ENCODE results near the gene TMEM255B. TPM values are rescaled to one million over a fixed set of nuclear protein-coding genes. Genes with fewer than 3 reads are reported as not detected.

Gene TMEM255B
- total RNA-seq, 2 experiments from 2014 or later: 0.63 to 0.91 TPM

GRCh38 chr13:113771709-113772331, 12.8 kb downstream of the TMEM255B start:
- Mint-ChIP-seq H3K36me3 (ENCODE audit: low read depth) (no peaks in the 10 kb centered on the region), H3K4me3 (no peak overlapping the region), H3K9me3 (peaks cover 10% of the 10 kb centered on the region), H3K27ac (no peak overlapping the region), H3K27me3 (peaks cover 6% of the 10 kb centered on the region), H3K4me1 (peaks cover 12% of the 10 kb centered on the region)
- CTCF ChIA-PET: no interaction called here
- DNase-seq: no peak
- POLR2A ChIA-PET: no interaction called here

- Mint-ChIP-seq H3K27me3 (peaks cover 10% of the 10 kb centered on the region), H3K9me3 (peaks cover 10% of the 10 kb centered on the region), H3K27ac (no peak overlapping the region), H3K4me3 (no peak overlapping the region), H3K4me1 (peaks cover 12% of the 10 kb centered on the region), H3K36me3 (ENCODE audit: low read depth) (no peaks in the 10 kb centered on the region)
- CTCF ChIA-PET: no interaction called here
- POLR2A ChIA-PET: no interaction called here
- no peak for DNase-seq
These were observed 15.4 kb downstream of the TMEM255B start for GRCh38 chr13:113774177-113775107.

DNA sequence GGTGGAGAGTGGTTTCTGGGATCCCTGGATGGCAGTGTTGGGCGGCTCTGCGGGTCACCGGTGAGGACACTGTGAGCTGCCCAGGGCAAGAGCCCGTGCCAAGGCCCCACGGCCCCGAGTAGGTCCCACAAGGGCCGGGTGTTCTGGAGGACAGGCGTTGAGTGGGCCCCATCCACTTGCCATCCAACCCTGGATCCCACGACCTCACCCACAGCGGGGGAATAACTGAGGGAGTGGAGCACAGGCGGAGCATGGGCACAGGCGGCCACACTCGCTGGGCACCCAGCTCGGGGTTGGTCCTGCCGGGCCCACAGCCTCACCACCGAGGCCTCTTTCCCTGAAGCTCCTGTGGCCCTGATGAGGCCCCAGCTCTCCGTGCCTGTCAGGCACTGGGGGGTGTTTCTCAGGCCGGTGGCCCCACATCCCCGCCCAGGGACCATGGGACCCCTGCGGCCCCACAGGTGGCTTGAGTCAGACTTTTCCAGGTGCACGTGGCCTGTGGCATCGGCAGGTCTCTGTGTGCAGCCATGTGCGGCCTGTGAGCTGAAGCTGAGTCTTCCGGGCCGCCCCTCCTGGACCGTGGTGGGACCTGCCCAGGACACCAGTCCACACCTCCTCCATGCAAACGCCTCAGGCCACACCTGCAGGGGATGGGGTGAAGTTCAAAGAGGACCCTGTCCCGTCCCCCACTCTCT, 16.6 kb downstream of the TMEM255B start:
- Mint-ChIP-seq H3K9me3 (peaks cover 10% of the 10 kb centered on the region), H3K36me3 (ENCODE audit: low read depth) (no peaks in the 10 kb centered on the region), H3K27me3 (peaks cover 11% of the 10 kb centered on the region), H3K4me1 (peaks cover 12% of the 10 kb centered on the region), H3K27ac (no peak overlapping the region), H3K4me3 (no peak overlapping the region)
- POLR2A ChIA-PET: no interaction called here
- CTCF ChIA-PET: no interaction called here
- DNase-seq: no peak

DNA sequence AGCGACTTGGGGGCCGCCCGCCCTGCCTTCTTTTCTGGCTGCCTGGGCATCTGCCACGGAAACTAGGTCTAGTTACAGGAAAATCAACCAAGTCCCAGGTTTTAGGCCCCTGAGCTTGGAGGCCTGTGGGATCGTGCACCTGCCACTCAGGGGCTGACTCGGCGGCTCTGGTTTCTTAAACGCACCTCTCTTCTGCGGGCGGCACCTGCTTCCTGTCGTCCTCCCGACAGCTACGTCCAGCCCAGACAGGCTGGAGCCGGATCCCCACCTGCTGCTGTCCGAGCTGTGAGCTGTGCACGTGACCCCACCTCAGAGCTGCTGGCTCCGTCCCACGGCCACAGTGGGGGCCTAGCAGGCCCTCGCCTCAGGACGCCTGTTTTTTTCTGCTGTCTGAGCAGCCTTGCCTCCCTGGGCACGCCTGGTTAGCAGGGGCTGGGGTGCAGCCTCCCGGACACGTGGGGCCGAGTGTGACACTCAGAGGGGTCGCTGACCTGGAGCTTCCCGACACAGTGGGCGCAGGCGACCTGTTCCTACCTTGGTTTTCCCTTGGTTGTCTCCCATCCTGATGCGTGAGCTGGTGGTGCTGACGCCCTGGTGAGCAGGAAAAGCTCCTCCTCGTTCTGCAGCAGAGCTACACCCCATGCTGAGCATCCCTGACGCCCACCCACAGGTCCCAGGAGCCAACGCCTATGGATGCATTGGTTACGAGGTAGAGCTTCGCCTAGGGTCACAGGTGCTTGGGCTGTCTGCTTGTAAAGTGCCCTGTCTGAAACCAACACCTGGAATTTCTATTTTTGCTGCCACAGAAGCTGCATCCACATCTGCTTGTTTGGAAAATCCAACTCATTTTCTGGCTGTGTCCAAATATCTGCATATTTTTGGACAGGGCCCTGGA, 17.5 kb downstream of the TMEM255B start:
- no peak overlapping the region for H3K27ac Mint-ChIP-seq
- ChIA-PET POLR2A (no interaction called here), CTCF (no interaction called here)
- H3K4me3 Mint-ChIP-seq: no peak overlapping the region
- H3K9me3 Mint-ChIP-seq: peaks cover 7% of the 10 kb centered on the region
- no peaks in the 10 kb centered on the region for H3K36me3 Mint-ChIP-seq (ENCODE audit: low read depth)
- no peak for DNase-seq
- peaks cover 12% of the 10 kb centered on the region for H3K4me1 Mint-ChIP-seq
- H3K27me3 Mint-ChIP-seq: peaks cover 14% of the 10 kb centered on the region

- Mint-ChIP-seq H3K27ac (no peak overlapping the region), H3K27me3 (peaks cover 14% of the 10 kb centered on the region), H3K36me3 (ENCODE audit: low read depth) (no peaks in the 10 kb centered on the region), H3K9me3 (peaks cover 2% of the 10 kb centered on the region), H3K4me1 (peaks cover 2% of the 10 kb centered on the region), H3K4me3 (no peak overlapping the region)
- POLR2A ChIA-PET: no interaction called here
- CTCF ChIA-PET: no interaction called here
- no peak for DNase-seq
These were observed 18.6 kb downstream of the TMEM255B start for GRCh38 chr13:113777311-113778260.

DNA sequence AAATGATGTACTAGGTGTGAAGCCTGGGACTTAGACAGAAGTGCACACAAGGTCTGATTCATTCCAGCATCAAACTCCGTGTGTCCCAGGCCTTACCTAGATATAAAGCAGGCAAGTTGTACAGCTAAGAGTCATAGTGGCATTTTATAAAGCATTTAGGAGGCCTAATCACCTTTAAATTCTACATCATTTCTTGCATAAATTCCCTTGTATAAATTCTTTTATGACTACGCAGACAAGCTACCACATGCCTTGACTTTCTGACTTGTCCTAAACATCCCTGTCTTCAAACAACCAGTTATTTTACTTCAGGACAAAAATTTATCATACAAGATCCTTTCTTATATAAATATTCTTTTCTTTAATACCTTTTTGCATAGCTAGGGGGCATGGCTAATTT, 22.5 kb downstream of the TMEM255B start:
- Mint-ChIP-seq H3K27me3 (peaks cover 32% of the 10 kb centered on the region), H3K4me1 (no peaks in the 10 kb centered on the region), H3K4me3 (no peak overlapping the region), H3K9me3 (no peaks in the 10 kb centered on the region), H3K27ac (no peak overlapping the region), H3K36me3 (ENCODE audit: low read depth) (no peaks in the 10 kb centered on the region)
- DNase-seq: no peak
- ChIA-PET POLR2A (no interaction called here), CTCF (no interaction called here)

GRCh38 chr13:113782472-113782871, 23.4 kb downstream of the TMEM255B start:
- Mint-ChIP-seq H3K4me3 (no peak overlapping the region), H3K36me3 (ENCODE audit: low read depth) (no peaks in the 10 kb centered on the region), H3K27ac (no peak overlapping the region), H3K4me1 (no peaks in the 10 kb centered on the region), H3K9me3 (no peaks in the 10 kb centered on the region), H3K27me3 (peaks cover 32% of the 10 kb centered on the region)
- no peak for DNase-seq
- POLR2A ChIA-PET: no interaction called here
- CTCF ChIA-PET: no interaction called here

DNA sequence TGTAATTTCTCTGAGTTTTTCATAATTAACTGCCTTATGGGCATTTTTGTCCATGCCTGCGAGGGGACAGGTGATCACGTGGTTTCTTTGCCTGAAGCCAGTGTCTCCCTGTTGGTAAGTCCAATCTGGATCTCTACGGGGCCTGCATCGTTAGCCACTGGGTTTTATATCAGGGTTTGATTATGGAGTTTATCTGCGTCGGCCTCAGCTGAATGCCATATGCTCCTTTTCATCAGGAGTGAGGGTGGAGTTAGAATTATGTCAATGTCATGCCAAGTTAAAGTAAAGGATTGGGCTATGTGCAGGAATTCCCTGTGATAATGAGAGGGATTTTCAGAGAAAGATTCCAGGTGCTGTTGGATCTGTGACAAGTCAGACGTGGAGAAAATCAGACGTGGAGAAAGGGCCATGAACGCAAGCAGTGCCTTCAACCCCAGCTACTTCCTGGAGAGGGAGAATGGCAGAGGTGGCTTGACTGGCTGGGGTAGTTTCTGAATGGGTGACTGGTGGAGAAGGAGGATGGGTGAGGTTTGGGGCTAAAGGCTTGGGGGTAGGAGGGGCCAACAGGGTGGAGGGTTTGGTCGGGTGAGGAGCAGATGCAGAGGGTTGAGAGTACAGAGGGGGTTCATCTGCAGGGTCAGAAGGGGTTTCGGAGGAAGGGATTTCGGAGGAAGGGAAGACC, 24.3 kb downstream of the TMEM255B start:
- DNase-seq: no peak
- CTCF ChIA-PET: no interaction called here
- peaks cover 32% of the 10 kb centered on the region for H3K27me3 Mint-ChIP-seq

DNA sequence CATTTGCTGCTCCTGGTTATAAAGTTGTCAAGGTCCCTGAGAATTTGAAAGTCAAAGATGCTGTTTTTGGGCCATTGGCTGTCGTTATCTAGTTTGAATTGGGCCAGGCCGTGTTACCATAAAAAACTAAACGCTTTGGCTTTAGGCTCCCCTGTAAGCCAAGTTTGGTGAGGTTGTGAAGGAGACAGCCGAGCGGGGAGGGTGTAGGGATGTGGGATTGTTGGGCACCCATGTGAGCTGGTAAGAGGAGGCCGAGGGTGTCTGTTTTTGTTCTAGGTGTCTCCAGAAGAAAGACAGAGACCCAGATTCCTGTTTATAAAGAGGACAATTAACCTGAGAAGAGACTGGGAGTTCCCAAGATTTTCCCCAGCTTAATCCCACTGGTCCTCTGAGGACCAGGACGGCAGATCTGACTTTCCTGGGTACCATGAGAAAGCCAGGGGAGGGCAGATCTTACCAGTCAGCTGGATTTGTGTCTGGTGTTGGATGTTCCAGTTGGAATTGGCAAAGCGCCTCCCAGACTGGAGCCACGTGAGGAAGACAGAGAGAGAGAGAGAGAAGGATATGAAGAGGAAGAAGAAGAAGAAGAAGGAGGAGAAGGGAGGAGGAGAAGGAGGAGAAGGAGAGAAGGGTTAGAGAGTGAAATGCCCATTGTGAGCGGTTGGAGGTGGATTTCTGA, 25.1 kb downstream of the TMEM255B start:
- Mint-ChIP-seq H3K9me3 (no peaks in the 10 kb centered on the region), H3K27me3 (peaks cover 25% of the 10 kb centered on the region), H3K4me1 (no peaks in the 10 kb centered on the region), H3K27ac (no peak overlapping the region), H3K4me3 (no peak overlapping the region), H3K36me3 (ENCODE audit: low read depth) (no peaks in the 10 kb centered on the region)
- ChIA-PET POLR2A (no interaction called here), CTCF (no interaction called here)
- no peak for DNase-seq

More for the DNA sequence above, 24.3 kb downstream of the TMEM255B start:
- H3K4me1 Mint-ChIP-seq: no peaks in the 10 kb centered on the region
- H3K36me3 Mint-ChIP-seq (ENCODE audit: low read depth): no peaks in the 10 kb centered on the region
- POLR2A ChIA-PET: no interaction called here
- no peaks in the 10 kb centered on the region for H3K9me3 Mint-ChIP-seq
- no peak overlapping the region for H3K4me3 Mint-ChIP-seq
- no peak overlapping the region for H3K27ac Mint-ChIP-seq

DNA sequence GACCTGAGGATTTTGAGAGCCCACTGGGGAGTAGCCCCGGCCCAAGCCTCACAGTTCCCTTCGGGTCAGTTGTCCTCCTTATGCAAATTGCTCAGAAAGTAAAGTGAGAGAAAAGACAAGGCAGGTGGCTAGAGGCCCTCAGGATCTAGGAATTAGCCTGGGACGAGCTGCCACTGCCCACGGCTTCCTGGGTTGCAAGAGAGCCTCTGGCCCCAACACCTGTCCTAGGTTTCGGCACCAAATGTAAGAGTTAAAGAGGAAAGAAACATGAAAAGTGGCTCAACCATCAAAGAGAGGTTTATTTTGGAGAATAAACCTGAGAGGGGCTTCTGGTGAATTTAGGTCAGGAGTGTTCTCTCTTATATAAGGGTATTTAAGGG, 25.6 kb downstream of the TMEM255B start:
- CTCF ChIA-PET: no interaction called here
- no peaks in the 10 kb centered on the region for H3K36me3 Mint-ChIP-seq (ENCODE audit: low read depth)

More for the DNA sequence above, 25.6 kb downstream of the TMEM255B start:
- H3K4me3 Mint-ChIP-seq: no peak overlapping the region
- DNase-seq: no peak
- POLR2A ChIA-PET: no interaction called here
- no peaks in the 10 kb centered on the region for H3K4me1 Mint-ChIP-seq
- H3K9me3 Mint-ChIP-seq: no peaks in the 10 kb centered on the region
- H3K27me3 Mint-ChIP-seq: peaks cover 21% of the 10 kb centered on the region
- no peak overlapping the region for H3K27ac Mint-ChIP-seq
